RPMI8226 (cell line): Measurements from ENCODE around the gene TTC31.
"Not testable (repeated sequence)": the region's sequence is repeated elsewhere in the genome, so short reads cannot be mapped to it uniquely, and the experiment has no call there.

Experiments
- DNase-seq: peaks from one replicate; pipeline ENCODE4 v3.0.0-alpha.2; 2015

TTC31 gene

DNA sequence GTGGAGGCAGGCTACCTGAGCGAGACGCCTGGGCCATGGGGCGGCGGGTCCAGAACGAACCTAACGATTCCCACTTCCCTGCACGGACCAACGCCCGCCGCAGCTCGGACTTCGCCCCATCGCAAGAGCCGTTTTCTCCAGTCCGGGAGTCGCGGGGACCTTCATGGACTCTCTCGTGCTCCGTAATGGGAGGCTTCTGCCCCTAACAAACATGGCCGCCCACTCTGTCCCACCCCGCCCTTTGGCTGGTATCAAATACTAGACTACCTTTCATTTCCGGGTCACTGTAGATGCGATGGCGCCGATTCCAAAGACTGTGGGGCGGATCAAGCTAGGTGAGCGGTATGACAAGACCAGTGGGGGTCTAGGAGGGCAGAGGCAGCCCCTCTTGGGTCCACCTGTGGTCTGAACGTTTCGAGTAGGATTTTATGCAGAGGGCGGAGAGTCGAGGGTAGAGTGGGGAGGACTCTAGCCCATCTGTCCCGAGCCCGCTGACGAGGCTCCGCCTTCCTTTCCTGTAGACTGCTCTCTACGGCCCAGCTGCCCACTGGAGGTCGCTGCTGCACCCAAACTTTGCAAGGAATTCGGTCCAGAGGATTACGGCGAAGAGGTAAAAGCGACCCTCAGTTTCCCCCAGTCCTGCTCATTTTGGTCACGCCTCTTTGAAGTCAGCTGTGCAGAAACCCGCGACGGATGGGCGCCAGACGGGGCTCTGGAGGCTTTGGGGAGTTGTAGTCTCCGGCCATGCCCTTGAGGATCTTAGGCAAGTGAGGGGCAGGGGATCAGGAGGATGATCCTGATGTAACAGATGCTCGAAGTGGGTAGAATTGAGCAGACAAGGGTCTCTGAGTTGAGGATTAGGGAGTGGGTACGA, at the start of gene TTC31, which contains the start of gene CCDC142:
TTC31 (plus strand) TSS at position 281 of the 874 bp plus-strand sequence; CDS start at position 296, 15 bp downstream.
CCDC142 (minus strand) TSS at position 198 of the 874 bp plus-strand sequence; CDS start at position 37, 161 bp downstream.
- peak; percentile 95 for DNase-seq

DNA sequence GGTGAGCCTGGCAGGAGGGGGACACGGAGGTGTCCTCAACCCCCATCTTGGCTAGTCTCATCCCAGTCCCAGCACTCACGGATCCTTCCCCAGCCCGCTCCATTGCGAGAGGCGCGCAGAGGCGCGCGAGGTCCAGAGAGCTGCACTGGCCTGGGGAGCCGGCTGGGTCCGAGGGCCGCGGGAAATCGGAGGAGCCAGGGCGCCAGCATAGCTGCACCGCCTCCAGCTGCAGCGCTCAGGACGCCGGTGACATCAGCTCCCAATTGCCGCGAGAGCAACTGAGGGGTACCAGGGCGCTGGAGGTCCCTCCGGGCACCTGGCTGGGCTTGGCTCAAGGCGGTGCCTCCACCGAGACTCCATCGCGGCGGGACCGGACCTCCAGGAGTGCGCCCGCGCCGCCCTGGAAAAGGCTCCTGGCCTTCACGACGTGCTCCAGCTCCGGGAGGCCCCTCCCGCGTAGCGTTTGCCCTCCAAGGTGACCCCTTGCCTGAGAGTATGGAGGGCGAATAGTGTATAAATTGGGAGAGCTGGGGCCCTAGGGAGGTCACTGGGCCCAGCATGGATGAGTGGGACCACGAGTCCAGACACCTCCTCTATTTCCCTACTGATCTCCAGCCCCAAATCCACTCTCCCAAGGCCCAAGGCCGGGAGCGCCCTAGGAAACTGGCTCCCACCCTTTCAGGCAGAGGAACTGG, 46.6 kb upstream of the TTC31 start:
- no peak for DNase-seq

GRCh38 chr2:74436848-74437695, 45.8 kb upstream of the TTC31 start:
- no peak for DNase-seq

DNA sequence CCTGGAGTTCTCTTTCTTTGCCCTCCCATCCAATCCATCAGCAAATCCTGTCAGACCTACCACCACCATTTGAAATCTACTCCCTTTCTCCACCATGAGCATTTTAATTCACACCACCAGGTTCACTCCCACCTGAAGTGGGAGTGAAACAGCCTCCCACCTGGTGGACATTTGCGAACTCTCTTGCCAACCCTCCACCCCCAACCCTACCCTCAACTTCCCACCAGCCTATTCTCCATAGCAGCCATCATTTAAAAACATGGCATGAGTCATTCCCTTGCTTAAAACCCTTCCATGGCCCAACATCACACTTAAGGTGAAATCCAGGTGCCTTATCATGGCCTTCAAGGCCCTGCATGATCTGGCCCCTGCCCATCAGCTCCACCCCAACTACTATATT, 44.6 kb upstream of the TTC31 start:
- DNase-seq = no peak

GRCh38 chr2:74439373-74439772, 43.5 kb upstream of the TTC31 start:
- no peak for DNase-seq

DNA sequence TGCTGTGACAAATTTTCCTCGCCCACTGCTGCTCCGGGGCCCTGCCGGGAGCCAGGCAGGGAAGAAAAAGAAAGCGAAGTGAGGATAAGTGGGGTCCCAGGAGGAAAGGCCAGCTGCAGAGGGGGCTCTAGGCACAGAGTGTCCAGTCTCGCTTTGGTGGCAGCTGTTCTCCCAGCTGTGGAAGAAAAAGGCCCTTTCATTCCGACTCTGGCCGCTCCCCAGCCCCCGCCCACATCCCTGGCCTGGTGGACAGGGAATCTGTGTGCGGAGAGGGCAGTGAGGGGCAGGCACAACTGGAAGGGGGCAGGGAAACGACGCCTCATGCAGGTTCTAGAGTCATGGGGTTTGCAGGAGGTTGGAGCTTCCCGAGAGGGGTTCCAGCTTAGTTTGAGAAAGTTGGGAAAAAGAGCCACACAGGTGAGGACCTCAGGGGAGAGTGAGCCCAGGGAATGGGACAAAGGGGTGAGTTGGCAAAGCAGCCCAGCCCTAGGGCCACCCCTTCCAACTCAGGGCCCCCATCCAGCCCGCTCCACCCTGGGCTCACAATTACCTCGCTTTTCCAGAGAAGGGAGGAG, 43.0 kb upstream of the TTC31 start:
- DNase-seq = no peak

- DNase-seq = peak; percentile 70
Observed at GRCh38 chr2:74440378-74441169, 42.3 kb upstream of the TTC31 start.

- no peak for DNase-seq
Observed at GRCh38 chr2:74441170-74441689, 41.7 kb upstream of the TTC31 start.

DNA sequence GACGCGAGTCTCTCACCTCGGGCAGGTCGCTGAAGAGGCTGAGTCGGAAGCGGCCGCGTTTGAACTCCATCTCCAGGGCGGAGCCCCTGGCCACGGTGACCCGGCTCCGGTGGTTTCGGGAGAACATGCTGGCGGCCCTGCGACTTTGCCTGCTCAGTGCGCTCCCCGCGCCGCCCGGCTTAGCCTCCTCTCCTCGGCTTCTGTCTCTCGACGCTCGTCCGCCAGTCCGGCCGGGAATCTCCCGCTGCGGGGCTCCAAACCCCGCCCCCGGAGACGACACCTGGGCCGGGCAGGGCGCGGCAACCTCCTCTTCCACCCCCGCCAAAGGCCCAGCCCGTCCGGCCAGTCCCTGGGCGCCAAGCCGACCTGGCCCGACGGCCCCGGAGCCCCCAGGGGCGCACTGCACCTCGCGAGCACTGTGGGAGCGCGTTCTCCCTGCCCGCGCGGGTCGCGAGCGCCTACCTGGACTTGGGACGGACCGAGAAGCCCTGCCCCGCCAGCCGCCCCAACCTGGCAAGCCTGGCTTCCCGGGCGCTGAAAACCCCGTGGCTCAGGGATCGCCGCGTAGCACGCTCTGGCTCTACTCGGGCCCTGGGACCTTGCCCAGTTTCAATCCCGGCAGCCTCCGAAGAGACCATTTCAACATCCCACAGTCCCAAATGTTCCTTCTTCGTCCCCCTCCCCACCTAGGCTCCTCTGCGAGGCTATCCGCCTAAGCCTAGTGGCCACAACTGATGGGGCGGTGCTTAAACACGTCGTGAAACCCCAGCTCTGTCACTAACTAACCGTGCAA, 41.0 kb upstream of the TTC31 start, which contains the start of gene RTKN:
RTKN (minus strand) TSS at position 248 of the 793 bp plus-strand sequence; CDS start at position 127, 121 bp downstream.
- no peak for DNase-seq

DNA sequence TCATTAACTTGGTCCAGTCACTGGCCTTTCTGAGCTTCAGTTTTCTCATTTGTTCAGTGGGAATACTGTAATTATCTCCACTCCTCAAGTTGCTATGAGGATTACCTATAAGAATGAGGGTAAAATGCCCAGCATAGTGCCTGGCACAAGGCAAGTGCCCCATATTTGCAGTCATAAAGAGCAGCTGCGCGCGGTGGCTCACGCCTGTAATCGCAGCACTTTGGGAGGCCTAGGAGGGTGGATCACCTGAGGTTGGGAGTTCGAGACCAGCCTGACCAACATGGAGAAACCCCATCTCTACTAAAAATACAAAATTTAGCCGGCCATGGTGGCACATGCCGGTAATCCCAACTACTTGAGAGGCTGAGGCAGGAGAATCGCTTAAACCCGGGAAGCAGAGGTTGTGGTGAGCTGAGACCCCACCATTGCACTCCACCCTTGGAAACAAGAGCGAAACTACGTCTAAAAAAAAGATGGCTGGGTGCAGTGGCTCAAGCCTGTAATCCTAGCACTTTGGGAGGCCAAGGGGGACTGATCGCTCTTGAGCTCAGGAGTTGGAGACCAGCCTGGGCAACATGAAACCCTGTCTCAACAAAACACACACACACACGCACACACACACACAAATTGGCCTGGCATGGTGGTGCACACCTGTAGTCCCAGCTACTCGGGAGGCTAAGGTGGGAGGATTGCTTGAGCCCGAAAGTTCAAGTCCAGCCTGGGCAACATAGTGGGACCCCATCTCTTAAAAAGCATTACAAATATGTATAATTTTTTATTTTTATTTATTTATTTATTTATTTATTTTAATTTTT, 40.2 kb upstream of the TTC31 start:
- DNase-seq = not testable (repeated sequence)

DNA sequence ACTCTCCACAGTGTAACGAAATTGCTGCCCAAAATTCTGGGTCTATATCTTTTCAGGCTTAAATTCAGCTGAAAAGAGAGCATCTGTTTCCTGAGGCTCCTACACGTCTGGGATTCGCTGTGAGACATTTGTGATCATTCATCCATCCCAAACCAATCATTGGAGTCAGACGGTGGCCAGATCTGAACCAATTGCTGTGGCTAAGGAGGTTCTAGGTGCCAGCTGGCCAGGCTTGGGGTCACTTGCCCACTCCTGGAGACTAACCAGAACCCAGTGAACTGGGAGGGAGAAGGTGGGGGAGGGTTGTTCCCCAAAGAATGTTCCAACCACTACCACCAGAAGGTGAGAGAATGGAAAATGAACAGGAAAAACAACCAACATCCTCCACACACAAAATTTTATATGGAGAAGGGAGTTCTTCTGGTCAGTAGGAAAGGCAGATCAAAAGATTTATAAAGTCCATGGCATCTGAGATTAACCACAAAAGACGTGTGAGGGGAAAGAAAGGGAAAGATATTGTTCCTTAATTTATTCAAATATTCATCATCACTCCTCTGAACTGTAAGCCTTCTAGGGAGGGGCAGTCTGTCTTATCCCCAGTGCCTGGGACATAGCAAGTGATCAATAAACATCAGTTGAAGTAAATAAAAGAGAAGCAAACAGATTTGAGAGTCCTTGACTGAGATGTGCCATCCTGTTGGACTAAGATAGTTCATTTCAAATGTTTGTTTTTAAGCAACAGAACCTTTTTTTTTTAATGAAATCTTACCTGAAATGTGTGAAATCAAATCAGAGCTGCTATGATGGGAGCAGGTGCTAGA, 38.2 kb upstream of the TTC31 start:
- no peak for DNase-seq

- DNase-seq = no peak
Observed at GRCh38 chr2:74447230-74447999, 35.5 kb upstream of the TTC31 start.

DNA sequence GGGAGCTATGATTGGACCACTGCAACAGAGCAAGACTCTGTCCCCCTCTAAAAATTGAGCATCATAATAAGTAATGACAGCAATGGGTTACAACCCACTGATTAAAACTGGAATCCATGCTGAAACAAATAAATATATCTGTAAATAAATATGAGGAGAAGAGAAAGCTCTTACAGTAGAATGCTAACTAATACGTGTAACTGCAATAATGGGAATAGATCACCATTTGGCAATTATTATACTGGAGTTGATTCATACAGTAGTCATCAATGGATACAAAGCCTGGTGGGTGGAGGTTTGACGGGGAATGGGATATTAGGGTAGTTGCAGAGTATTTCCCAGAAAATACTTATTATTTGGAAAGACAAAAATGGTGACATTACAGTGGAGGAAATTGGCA, 34.1 kb upstream of the TTC31 start:
- no peak for DNase-seq

DNA sequence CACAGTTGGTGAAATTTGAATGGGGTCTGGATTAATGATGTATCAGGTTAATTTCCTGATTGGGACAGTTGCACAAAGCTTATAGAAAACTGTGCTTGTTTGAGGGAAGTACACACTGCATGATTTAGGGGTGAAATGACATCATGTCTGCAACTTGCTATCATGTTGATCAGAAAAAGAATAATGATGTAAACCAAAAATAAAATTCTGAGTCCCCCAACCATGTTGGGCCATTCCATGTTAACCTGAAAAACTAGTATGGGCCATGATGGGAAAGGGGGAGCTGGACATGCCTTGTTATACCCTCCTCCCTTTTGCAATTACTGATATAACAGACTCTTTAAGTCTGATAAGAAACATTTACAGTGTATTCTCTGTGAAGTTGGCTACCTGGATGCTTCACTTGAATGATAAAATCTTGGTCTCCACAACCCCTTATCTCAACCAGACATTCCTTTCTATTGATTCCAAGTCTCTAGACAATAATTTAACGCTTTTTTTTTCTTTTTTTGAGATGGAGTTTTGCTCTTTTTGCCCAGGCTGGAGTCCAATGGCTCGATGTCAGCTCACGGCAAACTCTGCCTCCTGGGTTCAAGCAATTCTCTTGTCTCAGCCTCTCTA, 32.2 kb upstream of the TTC31 start:
- DNase-seq = no peak

DNA sequence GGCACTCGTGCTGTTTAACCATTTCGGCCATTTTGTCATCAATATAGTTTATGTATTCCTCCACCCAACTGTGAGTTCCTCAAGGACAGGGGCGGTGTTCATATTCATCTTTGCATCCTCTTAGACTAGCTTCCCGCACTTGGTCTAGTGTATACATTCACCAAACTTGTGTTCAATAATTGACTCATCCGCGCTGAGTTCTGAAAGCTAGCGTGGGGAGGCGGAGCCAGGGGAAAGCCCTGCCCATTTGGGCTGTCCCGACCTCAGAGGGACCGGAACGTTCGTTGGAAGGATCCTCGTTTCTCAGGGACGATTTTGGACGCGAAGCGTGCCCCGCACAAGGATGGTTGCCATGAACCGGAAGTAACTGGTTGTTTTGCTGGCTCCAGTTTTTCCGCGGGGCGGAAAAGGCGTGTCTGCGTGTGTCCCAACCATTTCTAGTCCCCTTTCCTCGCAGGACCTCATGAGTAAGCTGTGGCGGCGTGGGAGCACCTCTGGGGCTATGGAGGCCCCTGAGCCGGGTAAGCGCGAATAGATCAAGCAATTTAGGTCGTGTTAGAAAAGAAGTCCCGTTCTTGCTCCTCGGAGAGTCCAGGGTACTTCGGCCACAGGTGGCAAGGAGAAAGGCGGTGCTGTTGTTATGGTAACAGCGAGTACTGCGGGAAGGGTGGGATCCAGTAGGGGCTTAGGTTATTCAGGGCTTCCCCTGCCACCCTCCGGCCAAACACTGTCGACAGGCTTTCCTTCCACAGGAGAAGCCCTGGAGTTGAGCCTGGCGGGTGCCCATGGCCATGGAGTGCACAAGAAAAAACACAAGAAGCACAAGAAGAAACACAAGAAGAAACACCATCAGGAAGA, 28.0 kb upstream of the TTC31 start, which contains the start of gene INO80B:
INO80B (plus strand) TSS at position 434 of the 858 bp plus-strand sequence; CDS start at position 464, 30 bp downstream.
- peak; percentile 98 for DNase-seq

DNA sequence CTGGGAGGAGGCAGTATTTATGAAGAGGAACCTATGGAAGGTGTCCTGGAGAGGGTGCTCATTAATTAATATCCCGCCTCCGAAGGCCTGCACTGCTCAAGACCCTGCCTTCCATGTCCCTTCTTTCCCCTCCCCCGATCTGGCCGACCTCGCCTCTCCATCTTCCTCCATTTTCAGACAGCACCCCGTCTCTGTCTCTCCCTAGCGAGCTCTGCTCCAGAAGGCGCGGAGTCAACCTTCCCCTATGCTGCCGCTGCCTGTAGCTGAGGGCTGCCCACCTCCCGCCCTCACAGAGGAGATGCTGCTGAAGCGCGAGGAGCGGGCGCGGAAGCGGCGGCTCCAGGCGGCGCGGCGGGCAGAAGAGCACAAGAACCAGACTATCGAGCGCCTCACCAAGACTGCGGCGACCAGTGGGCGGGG, 25.7 kb upstream of the TTC31 start:
- no peak for DNase-seq
